GOT3 (cell line): ENCODE data around the gene PARS2.
A peak's percentile ranks its signal among the peaks of the same experiment; 100 is the strongest.

Experiments
- DNase-seq: peaks from one replicate; lab custom pipeline; 2025; ENCODE audit warnings: mixed read lengths; lab: John Stamatoyannopoulos, UW

PARS2 gene

DNA sequence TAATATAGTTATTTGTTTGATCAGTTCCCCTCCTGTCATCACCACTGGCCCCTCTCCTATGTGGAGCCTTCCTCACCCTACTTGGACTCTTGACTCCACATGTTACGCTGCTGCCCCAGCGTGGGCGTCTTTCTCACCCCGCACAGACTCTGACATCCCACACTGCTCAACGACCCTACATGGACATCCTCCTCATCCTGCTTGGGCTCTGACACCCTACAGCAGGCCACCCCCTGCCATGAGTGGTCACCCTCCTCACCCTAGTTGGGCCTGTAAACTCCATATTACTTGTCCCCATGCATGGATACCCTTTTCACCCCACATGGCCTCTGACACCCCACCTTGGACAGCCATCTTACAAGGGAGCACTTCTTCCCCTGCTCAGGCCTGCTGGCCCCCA is 27.6 kb downstream of the PARS2 start:
- DNase-seq: no peak

DNA sequence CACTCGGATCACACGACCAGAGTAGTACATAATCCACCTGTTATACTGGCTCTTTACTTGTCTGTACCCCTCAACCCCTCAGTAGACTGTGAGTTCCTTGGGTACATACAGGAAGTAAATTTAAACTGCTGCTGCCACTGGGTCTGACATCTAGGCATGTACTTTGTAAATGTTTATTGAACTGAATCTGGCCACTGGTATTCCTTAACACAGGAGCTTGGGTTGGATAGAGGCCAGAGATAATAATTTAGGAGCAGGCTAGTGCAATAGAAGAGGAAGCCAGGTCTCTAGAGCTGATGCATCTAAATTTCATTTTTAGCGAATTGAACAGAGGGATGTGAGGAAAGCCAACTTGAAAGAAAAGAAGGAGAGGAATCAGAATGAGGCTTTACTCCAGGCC is 36.3 kb downstream of the PARS2 start:
- DNase-seq: no peak

DNA sequence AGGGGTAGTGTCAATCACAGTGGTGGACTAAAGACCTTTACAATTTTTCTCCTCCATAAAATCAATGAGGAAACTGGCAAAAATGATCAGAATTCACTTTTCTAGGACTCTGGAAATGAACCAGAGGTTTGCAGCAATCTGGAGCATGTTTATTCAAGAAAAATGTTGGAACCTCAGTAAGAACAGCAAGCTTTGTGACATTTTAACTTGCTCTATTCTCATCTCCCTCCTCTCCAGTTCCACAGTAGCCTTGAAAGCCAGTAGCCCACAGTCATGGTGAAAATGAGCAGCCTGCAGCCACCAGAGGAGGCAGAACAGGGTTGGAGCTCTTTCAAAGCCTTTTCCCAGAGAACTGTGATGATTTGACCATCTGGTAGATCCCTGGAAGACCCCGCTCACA is 39.6 kb downstream of the PARS2 start:
- no peak for DNase-seq

DNA sequence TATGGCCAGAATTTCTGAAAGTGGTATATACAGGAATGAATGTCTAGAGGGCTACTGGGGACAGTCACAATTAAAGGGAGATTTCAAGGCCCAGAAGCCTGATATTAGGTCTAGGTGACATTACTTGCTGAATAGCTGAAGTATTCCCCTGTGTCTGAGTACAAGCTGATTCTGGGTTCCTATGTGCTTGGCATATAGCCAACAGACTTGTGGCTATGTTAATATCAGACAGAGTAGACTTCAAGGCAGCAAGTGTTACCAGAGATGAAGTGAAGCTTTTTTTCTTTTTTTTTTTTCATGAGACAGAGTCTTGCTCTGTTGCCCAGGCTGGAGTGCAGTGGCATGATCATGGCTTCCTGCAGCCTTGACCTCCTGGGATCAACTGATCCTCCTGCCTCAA is 40.3 kb downstream of the PARS2 start:
- no peak for DNase-seq

DNA sequence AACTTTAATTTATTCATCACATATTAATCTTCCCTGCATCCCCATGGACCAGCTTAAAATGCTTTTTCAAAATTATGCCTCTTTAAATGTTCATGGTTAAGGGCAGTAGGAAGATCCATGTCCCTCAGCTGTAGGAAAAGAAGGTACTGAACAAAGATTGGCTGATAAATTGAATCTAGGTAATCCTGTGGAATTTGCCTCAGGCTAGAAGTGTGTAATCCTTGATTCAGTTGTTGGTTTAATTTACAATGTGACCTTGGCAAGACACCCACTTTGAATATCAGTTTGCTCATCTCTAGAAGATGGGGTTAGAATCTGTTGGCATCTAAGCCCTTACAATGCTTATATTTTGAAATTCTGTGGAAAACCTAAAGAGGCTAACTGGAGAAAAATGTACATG is 42.6 kb downstream of the PARS2 start:
- DNase-seq: no peak

DNA sequence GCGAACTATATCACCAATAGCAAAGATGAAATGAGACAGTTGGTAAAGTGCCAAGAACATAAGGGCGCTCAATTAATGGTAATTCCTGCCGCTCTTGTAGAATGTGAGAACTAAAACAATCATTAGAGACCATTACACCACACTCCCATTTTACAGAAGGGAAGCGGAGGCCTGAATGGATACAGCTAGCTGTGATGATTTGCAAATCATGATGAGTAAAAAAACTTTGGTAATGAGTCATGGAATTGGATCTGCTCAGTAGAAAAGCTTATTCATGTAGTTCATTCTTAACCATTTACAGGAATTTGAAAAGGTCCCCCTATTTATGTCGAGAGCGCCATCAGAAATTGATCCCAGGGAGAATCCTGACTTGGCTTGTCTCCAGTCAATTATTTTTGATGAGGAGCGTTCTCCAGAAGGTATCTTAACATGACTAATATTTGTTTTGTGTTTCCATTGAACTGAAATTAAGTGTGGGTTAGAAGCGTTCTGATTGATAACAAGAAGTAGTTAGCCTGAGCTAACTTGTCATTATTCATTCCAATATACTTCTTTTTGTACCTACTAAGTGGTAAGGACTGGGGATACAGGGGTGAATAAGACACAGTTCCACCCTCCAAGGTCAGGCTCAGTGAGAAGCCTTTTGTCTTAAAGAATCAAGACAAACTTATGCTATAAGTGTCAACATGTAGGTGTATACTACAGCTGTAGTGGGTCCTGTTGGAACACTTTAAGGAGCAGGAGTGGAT is 47.9 kb downstream of the PARS2 start:
- no peak for DNase-seq

DNA sequence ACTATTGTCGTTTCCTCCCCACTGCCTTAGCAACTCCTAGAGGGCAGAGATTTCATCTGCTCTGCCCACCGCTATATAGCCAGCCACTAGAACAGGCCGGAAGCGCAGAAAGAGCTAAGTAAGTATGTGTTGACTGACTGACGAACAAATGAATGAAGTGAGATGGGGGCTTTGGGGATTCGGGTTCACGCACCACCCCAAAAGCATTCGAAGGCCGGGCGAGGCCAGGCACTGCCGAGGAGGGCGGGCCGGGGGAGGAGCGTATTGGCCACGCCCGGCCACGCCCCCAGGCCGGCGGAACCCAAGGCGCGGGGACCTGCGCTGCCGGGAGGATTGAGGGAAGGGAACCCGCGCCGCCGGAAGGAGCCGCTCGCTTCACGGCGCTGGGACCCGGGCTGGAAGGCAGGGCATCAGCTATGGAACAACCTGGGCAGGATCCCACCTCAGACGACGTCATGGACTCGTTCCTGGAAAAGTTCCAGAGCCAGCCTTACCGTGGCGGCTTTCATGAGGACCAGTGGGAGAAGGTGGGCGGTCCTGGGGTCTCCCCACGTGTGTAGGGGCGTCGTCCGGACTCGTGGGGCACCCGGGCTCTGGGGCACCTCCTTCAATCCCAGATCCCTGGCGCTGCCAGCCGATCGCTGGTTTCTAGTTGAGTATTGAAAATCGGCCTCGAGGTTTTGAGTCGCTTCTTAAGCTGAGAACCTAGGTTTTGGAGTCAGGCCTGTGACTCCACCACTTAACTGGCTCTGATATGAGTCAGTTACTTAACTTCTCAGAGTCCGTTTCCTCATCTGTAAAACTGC is 48.6 kb downstream of the PARS2 start, which contains the start of gene TTC4:
Gene TTC4 (plus strand): TSS at position 369 of the 806 bp plus-strand sequence. CDS start 48 bp downstream, at position 417.
- DNase-seq: peak; percentile 51

DNA sequence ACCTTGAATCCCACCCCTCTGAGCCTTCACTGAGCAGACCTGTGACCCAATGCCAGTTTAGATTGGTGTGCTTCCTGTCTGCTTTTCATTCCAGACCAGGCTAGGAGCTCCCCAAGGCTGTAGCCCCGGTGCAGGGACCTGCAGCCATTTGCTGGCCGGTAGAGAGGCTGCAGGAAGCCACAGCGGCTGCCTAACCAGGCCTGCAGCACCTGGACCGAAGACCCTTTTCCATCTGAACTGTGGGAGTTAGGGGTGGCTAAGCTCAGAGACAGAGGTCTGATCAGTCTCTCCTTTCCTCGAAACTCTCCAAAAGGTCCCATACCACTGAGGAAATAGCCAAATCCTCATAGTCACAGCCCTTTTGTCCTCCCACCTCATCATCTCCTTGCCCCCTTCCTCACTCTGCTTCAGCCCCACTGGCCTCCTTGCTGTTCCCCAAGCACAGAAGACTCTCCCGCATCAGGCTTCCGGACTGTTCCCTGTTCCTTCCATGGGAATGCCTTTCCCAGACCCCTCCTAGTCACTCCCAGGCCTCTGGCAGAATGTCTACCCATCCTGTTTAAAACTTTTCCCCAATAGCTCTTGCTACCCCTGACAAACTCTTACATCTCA is 49.3 kb downstream of the PARS2 start:
- no peak for DNase-seq

DNA sequence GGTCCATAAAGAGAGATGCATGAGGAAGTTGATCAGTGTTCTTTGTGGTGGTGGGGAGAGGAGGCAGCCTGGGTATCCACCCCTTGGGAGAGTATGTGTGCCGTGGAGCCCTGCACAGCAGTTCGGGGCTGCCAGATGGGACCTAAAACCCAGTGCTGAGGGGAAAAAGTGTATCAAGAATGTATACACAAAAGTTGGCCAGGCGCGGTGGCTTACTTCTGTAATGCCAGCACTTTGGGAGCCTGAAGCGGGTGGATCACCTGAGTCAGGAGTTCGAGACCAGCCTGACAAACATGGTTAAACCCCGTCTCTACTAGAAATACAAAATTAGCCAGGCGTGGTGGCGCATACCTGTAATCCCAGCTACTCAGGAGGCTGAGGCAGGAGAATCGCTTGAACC is 52.8 kb downstream of the PARS2 start:
- DNase-seq: no peak

DNA sequence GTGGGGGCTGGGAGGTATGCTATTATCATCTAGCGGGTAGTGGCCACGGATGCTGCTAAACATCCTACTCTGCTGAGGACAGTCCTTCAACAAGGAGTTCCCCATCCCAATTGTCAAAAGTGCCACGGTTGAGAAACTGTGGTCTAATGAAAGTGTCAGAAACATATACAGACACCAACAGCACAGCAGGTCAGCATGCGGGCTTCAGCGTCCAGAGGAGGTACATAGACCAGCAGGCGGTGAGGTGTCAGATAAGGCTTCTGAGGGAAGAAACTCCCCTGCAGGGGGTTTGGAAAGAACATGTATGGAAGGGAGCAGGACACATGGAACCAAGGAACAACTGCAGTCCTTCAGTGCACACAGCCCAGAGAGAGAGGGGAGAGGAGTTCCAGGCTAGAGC is 53.5 kb downstream of the PARS2 start:
- no peak for DNase-seq

DNA sequence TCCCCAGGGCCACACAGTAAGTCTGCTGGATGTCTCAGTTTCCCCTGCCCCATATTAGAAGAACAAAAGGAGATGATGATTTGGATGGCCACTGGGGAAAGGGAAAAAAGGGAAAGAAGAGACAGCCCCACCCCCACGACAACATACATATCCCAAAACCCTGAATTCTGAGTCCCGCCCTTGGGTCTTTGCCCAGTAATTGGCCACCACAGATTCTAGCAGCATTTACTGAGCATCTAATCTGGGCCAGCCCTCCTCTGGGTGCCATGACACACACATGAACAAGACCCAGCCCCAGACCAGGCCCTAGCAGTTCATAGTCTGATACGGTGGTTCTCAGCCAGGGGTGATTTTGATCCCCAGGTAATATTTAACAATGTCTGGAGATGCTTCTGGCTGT is 53.9 kb downstream of the PARS2 start:
- DNase-seq: no peak

DNA sequence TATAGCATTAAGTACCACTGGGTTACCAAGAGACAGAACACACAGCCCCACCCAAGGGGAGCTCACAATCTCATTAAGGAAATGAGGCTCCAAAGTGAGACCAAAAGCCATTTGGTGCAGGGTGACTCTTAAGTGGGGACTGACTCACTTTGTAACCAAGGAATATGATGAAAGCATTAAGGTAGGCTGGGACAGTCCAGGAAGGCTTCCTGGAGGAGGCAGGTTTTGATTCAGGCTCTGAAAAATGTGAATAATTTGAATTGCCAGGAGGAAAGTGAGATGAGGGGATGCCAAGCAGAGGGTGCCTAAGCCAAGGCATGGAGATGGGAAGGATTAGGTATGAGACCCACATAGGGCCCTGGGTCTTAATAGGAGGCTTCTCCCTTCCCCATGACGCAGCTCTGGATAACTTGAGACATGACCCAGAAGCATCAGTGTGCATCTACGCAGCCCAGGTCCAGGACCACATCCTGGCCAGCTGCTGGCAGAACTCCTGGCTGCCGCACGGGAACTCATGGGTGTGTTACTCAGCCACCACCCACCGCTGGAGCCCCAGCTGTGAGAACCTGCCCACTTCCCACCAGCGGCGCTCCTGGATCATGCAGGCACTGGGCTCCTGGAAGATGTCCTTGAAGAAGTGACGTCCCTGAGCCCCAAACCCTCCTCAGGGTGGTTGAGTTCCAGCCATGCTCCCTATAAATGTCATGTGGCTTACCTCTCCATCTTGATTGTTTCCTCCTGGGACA is 54.6 kb downstream of the PARS2 start:
- DNase-seq: no peak

DNA sequence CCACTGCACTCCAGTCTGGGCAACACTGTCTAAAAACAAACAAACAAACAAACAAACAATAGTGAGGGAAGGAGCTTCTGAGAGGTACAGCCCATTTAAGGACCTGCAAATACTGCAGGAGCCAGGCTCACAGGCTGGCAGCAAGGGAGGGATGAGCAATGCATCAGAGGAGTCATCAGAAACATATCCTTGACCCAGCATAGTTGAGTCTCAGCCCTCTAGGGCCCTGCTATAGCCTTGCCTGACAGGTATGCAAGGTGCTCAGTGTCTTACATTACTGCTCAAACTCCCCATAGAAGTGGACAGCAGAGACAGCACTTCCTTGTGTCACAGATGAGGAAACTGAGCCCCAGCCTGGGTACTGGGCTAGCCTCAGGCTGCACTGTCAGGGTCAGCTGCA is 55.9 kb downstream of the PARS2 start:
- no peak for DNase-seq
